ENCODE measurements around the gene NEDD1. TPM values are rescaled to one million over a fixed set of nuclear protein-coding genes. Genes with fewer than 3 reads are reported as not detected.

The NEDD1 gene
- total RNA-seq, 1 donor from 2014 or later: 31.3 TPM

GRCh38 chr12:96994900-96995299, 87.8 kb downstream of the NEDD1 start:
- no peak overlapping the region for H2AFZ ChIP-seq (ENCODE audit: low read depth, low read length)
- H3K9ac ChIP-seq (ENCODE audit: low read length): no peak overlapping the region
- Mint-ChIP-seq H3K9me3 (ENCODE audit: unreplicated experiment) (no peaks in the 10 kb centered on the region), H3K36me3 (ENCODE audit: low read depth, unreplicated experiment) (no peaks in the 10 kb centered on the region), H3K27ac (ENCODE audit: unreplicated experiment) (no peak overlapping the region), H3K4me3 (ENCODE audit: unreplicated experiment) (no peak overlapping the region), H3K4me1 (ENCODE audit: low read depth, unreplicated experiment) (peaks cover 7% of the 10 kb centered on the region), H3K27me3 (ENCODE audit: low read depth, unreplicated experiment) (peaks cover 6% of the 10 kb centered on the region)
- no peaks in the 10 kb centered on the region for H4K20me1 ChIP-seq (ENCODE audit: insufficient read depth, low read length)
- H3K79me2 ChIP-seq (ENCODE audit: insufficient read depth, low read length): no peaks in the 10 kb centered on the region
- no peaks in the 10 kb centered on the region for H3K36me3 ChIP-seq (ENCODE audit: insufficient read depth, low read length)
- H3K4me2 ChIP-seq (ENCODE audit: low read length): no peak overlapping the region
- peaks cover 7% of the 10 kb centered on the region for H3K27me3 ChIP-seq (ENCODE audit: insufficient read depth, low read length)
- no peak for DNase-seq (ENCODE audit: low read depth)
- FAIRE-seq: no peak
- no peak for TF ChIP-seq EZH2 (IDR thresholded peaks at IDR 0.05; ENCODE audit: insufficient read depth, low read length)
- TF ChIP-seq, protein P1, sequence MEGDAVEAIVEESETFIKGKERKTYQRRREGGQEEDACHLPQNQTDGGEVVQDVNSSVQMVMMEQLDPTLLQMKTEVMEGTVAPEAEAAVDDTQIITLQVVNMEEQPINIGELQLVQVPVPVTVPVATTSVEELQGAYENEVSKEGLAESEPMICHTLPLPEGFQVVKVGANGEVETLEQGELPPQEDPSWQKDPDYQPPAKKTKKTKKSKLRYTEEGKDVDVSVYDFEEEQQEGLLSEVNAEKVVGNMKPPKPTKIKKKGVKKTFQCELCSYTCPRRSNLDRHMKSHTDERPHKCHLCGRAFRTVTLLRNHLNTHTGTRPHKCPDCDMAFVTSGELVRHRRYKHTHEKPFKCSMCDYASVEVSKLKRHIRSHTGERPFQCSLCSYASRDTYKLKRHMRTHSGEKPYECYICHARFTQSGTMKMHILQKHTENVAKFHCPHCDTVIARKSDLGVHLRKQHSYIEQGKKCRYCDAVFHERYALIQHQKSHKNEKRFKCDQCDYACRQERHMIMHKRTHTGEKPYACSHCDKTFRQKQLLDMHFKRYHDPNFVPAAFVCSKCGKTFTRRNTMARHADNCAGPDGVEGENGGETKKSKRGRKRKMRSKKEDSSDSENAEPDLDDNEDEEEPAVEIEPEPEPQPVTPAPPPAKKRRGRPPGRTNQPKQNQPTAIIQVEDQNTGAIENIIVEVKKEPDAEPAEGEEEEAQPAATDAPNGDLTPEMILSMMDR (IDR thresholded peaks at IDR 0.05; ENCODE audit: insufficient read depth, low read depth, low read length): no peak
- H3K4me3 ChIP-seq (ENCODE audit: insufficient read depth, low read depth, low read length): no peak overlapping the region
- H3K4me1 ChIP-seq (ENCODE audit: insufficient read depth, low read length): no peaks in the 10 kb centered on the region
- no peak overlapping the region for H3K27ac ChIP-seq (ENCODE audit: low read depth, low read length)
- H3K9me3 ChIP-seq (ENCODE audit: insufficient read depth, low read depth, low read length): no peaks in the 10 kb centered on the region

DNA sequence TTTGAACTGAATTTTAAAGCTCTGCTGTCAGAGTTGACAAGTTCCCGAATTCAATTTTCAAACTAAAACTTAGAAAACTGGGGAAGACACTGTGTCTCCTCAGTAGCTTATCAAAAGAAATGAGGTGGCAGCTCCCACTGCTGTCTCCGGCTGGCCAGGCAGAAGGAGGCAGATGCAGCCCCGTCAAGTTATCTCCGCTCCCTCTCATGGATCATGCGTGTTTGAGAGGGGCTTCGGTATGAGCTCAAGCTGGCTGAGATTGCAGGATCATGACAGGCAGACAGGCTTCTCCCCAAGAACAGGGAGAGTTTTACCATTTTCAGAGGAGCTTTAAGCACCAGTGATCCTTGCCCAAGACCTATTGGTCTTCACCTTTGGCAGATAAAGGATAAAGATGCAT, 88.8 kb downstream of the NEDD1 start:
- H3K9me3 Mint-ChIP-seq (ENCODE audit: unreplicated experiment): no peaks in the 10 kb centered on the region
- H2AFZ ChIP-seq (ENCODE audit: low read depth, low read length): no peak overlapping the region
- H3K4me1 Mint-ChIP-seq (ENCODE audit: low read depth, unreplicated experiment): peaks cover 4% of the 10 kb centered on the region
- TF ChIP-seq, protein P1 (IDR thresholded peaks at IDR 0.05; ENCODE audit: insufficient read depth, low read depth, low read length): no peak
- TF ChIP-seq EZH2 (IDR thresholded peaks at IDR 0.05; ENCODE audit: insufficient read depth, low read length): no peak
- H3K4me2 ChIP-seq (ENCODE audit: low read length): no peak overlapping the region
- H3K36me3 Mint-ChIP-seq (ENCODE audit: low read depth, unreplicated experiment): no peaks in the 10 kb centered on the region
- H3K36me3 ChIP-seq (ENCODE audit: insufficient read depth, low read length): no peaks in the 10 kb centered on the region
- H3K27me3 Mint-ChIP-seq (ENCODE audit: low read depth, unreplicated experiment): peaks cover 6% of the 10 kb centered on the region
- no peak overlapping the region for H3K9ac ChIP-seq (ENCODE audit: low read length)
- H4K20me1 ChIP-seq (ENCODE audit: insufficient read depth, low read length): no peaks in the 10 kb centered on the region
- H3K27ac Mint-ChIP-seq (ENCODE audit: unreplicated experiment): no peak overlapping the region
- H3K27ac ChIP-seq (ENCODE audit: low read depth, low read length): no peak overlapping the region
- no peak for FAIRE-seq
- no peaks in the 10 kb centered on the region for H3K9me3 ChIP-seq (ENCODE audit: insufficient read depth, low read depth, low read length)
- DNase-seq (ENCODE audit: low read depth): no peak
- no peaks in the 10 kb centered on the region for H3K4me1 ChIP-seq (ENCODE audit: insufficient read depth, low read length)
- H3K79me2 ChIP-seq (ENCODE audit: insufficient read depth, low read length): no peaks in the 10 kb centered on the region
- H3K27me3 ChIP-seq (ENCODE audit: insufficient read depth, low read length): no peaks in the 10 kb centered on the region
- no peak overlapping the region for H3K4me3 ChIP-seq (ENCODE audit: insufficient read depth, low read depth, low read length)
- H3K4me3 Mint-ChIP-seq (ENCODE audit: unreplicated experiment): no peak overlapping the region

DNA sequence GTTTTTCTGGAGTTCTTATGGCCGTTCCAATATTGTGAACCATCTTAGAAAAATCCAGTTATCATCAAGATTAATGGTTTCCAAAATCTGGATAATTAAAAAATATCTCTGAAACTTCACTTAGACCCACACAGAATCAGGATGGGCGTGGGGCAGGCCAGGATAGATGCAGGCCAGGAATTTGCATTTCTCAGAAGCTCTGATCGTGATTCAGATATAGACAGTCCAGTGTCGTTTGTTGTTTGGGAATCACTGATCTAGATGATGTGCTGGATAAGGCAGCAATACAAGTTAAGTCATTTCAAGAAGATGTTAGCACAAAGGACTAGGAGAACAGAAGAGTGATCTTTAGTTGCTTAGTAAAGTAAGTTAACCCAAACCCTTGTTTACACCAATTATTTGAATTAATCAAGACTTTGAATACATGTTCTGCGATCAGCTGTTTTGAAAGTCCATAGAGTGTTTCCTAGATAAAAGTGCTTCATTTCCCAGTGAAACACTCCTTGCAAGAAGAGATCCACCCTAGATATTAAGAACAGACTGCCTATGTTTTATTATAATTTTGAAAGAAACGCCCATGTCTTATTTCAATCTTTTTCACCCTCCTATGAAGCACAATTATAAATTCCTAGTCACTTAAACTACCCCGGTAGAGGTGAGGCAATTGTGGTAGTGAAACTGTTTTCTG, 90.9 kb downstream of the NEDD1 start:
- no peak overlapping the region for H3K4me2 ChIP-seq (ENCODE audit: low read length)
- no peak for TF ChIP-seq EZH2 (IDR thresholded peaks at IDR 0.05; ENCODE audit: insufficient read depth, low read length)
- TF ChIP-seq, protein P1 (IDR thresholded peaks at IDR 0.05; ENCODE audit: insufficient read depth, low read depth, low read length): no peak
- DNase-seq (ENCODE audit: low read depth) (no peak), FAIRE-seq (no peak)
- no peak overlapping the region for H3K9ac ChIP-seq (ENCODE audit: low read length)
- no peaks in the 10 kb centered on the region for H3K79me2 ChIP-seq (ENCODE audit: insufficient read depth, low read length)
- no peaks in the 10 kb centered on the region for H3K36me3 Mint-ChIP-seq (ENCODE audit: low read depth, unreplicated experiment)
- H3K27ac ChIP-seq (ENCODE audit: low read depth, low read length): no peak overlapping the region
- H3K36me3 ChIP-seq (ENCODE audit: insufficient read depth, low read length): no peaks in the 10 kb centered on the region
- no peaks in the 10 kb centered on the region for H3K9me3 Mint-ChIP-seq (ENCODE audit: unreplicated experiment)
- no peaks in the 10 kb centered on the region for H4K20me1 ChIP-seq (ENCODE audit: insufficient read depth, low read length)
- no peak overlapping the region for H3K27ac Mint-ChIP-seq (ENCODE audit: unreplicated experiment)
- H3K4me3 ChIP-seq (ENCODE audit: insufficient read depth, low read depth, low read length): no peak overlapping the region
- peaks cover 4% of the 10 kb centered on the region for H3K4me1 Mint-ChIP-seq (ENCODE audit: low read depth, unreplicated experiment)
- no peak overlapping the region for H2AFZ ChIP-seq (ENCODE audit: low read depth, low read length)
- peaks cover 6% of the 10 kb centered on the region for H3K27me3 Mint-ChIP-seq (ENCODE audit: low read depth, unreplicated experiment)
- H3K4me1 ChIP-seq (ENCODE audit: insufficient read depth, low read length): no peaks in the 10 kb centered on the region
- no peaks in the 10 kb centered on the region for H3K27me3 ChIP-seq (ENCODE audit: insufficient read depth, low read length)
- no peaks in the 10 kb centered on the region for H3K9me3 ChIP-seq (ENCODE audit: insufficient read depth, low read depth, low read length)
- H3K4me3 Mint-ChIP-seq (ENCODE audit: unreplicated experiment): no peak overlapping the region
